Measurements from ENCODE around the gene SLC2A13.
"Not testable (repeated sequence)": the region's sequence is repeated elsewhere in the genome, so short reads cannot be mapped to it uniquely, and the experiment has no call there.

The SLC2A13 gene

GRCh38 chr12:39752482-39753137, 353.3 kb downstream of the SLC2A13 start:
- Histone ChIP-seq H3K4me3 (ENCODE audit: low read depth, low read length) (no peak overlapping the region), H3K27me3 (ENCODE audit: insufficient read depth, low read depth, severe bottlenecking) (no peaks in the 10 kb centered on the region), H3K36me3 (no peaks in the 10 kb centered on the region), H3K9me3 (ENCODE audit: severe bottlenecking) (no peaks in the 10 kb centered on the region), H3K27ac (no peak overlapping the region)
- DNase-seq, result no peak
- TF ChIP-seq CTCF (IDR thresholded peaks at IDR 0.05; ENCODE audit: low read depth, low read length), result no peak

- H3K27me3 ChIP-seq (ENCODE audit: insufficient read depth, low read depth, severe bottlenecking); H3K27ac ChIP-seq; DNase-seq; H3K4me3 ChIP-seq (ENCODE audit: low read depth, low read length); H3K9me3 ChIP-seq (ENCODE audit: severe bottlenecking); H3K36me3 ChIP-seq: not testable (repeated sequence)
These were observed 359.7 kb downstream of the SLC2A13 start for GRCh38 chr12:39746151-39746550.

- Histone ChIP-seq H3K4me3 (ENCODE audit: low read depth, low read length) (no peak overlapping the region), H3K27me3 (ENCODE audit: insufficient read depth, low read depth, severe bottlenecking) (no peaks in the 10 kb centered on the region), H3K36me3 (no peaks in the 10 kb centered on the region), H3K27ac (no peak overlapping the region), H3K9me3 (ENCODE audit: severe bottlenecking) (no peaks in the 10 kb centered on the region)
- no peak for TF ChIP-seq CTCF (IDR thresholded peaks at IDR 0.05; ENCODE audit: low read depth, low read length)
- DNase-seq, result no peak
These were observed 362.2 kb downstream of the SLC2A13 start for GRCh38 chr12:39743655-39744054.

DNA sequence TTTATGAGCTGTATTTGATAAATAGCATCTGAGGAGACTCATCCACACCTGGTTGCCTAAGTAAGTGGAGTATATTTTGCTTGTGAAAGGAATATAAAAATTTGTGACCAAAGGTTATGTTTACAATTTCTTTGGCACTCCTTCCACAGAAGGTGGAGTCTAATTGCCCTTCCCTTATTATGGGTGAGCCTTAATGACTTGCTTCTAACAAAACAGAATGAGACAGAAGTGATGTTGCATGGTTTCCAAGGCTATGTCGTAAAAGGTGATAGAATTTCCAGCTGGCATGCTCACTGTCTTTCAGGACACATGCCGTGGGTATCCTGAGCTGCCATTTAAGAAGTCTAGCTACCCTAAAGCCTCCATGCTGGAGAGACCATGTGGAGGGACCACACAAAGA, 369.5 kb downstream of the SLC2A13 start:
- no peak for DNase-seq
- no peaks in the 10 kb centered on the region for H3K27me3 ChIP-seq (ENCODE audit: insufficient read depth, low read depth, severe bottlenecking)
- H3K9me3 ChIP-seq (ENCODE audit: severe bottlenecking), result no peaks in the 10 kb centered on the region
- no peak overlapping the region for H3K27ac ChIP-seq
- H3K36me3 ChIP-seq, result no peaks in the 10 kb centered on the region
- no peak for TF ChIP-seq CTCF (IDR thresholded peaks at IDR 0.05; ENCODE audit: low read depth, low read length)
- H3K4me3 ChIP-seq (ENCODE audit: low read depth, low read length), result no peak overlapping the region

DNA sequence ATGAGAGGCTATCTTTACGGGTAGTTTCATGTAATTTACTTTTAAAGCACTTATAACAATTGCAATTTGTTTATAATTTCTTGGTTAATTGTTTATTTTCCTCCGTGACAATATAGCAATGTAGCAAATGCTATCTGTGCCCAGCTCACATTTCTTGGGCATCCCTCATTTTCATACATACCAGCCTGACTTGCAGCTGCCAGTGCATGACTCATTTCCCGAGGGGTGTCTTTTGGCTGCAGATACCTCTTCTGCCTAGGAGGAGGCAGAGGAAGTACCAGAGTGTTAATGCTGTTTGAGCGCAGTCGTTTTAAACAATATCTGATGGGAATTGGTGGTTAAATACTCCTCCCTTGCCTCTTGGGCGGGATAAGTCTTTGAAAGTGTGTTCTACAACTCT, 382.1 kb downstream of the SLC2A13 start:
- no peaks in the 10 kb centered on the region for H3K36me3 ChIP-seq
- no peak for TF ChIP-seq CTCF (IDR thresholded peaks at IDR 0.05; ENCODE audit: low read depth, low read length)
- H3K9me3 ChIP-seq (ENCODE audit: severe bottlenecking), result no peaks in the 10 kb centered on the region
- no peak overlapping the region for H3K27ac ChIP-seq
- H3K27me3 ChIP-seq (ENCODE audit: insufficient read depth, low read depth, severe bottlenecking), result no peaks in the 10 kb centered on the region
- no peak for DNase-seq
- no peak overlapping the region for H3K4me3 ChIP-seq (ENCODE audit: low read depth, low read length)

- H3K4me3 ChIP-seq (ENCODE audit: low read depth, low read length), result no peak overlapping the region
- H3K9me3 ChIP-seq (ENCODE audit: severe bottlenecking), result no peaks in the 10 kb centered on the region
- no peak overlapping the region for H3K27ac ChIP-seq
- H3K36me3 ChIP-seq, result no peaks in the 10 kb centered on the region
- no peak for DNase-seq
- no peaks in the 10 kb centered on the region for H3K27me3 ChIP-seq (ENCODE audit: insufficient read depth, low read depth, severe bottlenecking)
- TF ChIP-seq CTCF (IDR thresholded peaks at IDR 0.05; ENCODE audit: low read depth, low read length), result no peak
These were observed 383.4 kb downstream of the SLC2A13 start for GRCh38 chr12:39722504-39722903.
